HG02642 (cell line): ENCODE results near the gene SLC12A7.

ENCODE experiments used
- ATAC-seq: cut with Tn5 transposase; IDR thresholded peaks from one replicate; pipeline ENCODE4 v1.9.1; 2021; ENCODE audit warnings: mild to moderate bottlenecking; ENCODE audit not compliant: unreplicated experiment, poor library complexity

SLC12A7 gene

DNA sequence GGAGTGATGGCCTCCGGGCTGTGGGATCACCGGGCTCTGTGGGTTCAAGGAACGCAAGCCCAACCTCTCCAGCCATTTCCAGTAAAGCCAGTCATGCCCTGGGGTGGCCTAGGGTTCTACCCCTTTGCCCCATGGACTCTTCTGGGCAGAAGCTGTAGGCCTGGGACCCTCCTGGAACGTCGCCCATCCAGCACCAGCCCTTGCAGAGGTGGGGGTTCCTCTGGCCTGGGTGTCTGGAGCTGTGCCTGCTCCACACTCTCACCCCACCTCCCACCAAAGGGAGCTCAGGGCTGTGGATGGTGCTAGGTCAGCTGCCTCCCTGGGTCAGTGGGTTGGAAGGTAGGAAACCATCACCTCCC is 1.4 kb upstream of the SLC12A7 start:
- ATAC-seq: no peak

DNA sequence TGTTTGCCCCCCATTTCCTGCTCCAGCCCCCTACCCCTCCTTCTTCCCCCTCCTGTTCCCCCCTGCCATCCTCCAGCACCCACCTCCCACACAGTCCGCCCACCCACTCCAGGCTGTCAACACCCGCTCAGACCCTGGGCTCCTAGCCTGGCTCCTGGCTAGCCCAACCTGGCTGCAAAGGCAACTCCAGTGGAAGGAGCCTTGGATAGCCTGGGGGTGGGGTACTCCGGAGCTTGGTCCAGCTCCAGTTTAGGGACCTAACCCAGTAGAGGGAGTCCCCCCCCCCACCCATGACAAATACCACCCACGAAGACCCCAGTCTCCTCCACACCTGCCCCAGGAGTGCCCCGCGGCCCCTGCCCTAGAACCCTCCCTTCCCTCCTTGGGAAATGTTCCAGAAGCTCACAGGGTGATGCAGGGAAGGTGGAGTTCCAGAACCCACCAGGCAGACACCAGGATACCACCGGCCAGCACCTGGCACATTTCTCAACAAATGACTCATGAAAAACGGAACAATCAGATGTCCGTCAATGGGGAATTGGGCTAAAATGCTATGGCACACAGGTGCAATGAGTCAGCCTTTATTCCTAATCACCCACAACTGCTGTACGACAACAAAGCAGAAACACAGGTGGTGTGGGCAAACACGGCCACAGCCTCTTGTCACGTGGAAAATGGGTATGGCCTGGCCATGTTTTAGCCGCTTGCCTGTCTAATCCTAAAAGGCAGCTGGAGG is 901 bp upstream of the SLC12A7 start:
- no peak for ATAC-seq

DNA sequence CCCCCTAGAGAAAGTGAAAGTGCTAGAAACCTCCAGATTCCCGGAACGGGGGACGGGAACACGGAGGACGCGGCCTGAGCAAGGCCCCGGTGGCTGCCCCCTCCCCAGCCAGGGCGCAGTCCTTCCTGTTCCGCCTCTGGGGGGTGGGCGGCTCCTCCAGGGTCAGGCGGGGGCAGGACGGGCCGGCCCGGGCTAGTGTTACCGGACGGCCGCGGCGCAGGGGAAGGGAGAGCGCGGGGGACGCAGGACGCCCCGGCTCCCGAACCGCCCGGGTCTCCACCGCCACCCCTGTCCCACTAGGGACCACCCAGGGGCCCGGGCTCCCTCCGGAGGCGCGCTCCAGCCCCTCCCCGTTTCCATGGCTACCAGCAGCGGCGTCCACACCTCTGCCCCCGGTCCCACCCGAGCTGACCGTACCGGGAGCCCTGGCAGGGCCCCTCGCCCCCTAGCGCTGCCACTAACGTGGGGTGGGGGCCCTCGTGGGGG is 579 bp downstream of the SLC12A7 start:
- ATAC-seq: peak; percentile 29

DNA sequence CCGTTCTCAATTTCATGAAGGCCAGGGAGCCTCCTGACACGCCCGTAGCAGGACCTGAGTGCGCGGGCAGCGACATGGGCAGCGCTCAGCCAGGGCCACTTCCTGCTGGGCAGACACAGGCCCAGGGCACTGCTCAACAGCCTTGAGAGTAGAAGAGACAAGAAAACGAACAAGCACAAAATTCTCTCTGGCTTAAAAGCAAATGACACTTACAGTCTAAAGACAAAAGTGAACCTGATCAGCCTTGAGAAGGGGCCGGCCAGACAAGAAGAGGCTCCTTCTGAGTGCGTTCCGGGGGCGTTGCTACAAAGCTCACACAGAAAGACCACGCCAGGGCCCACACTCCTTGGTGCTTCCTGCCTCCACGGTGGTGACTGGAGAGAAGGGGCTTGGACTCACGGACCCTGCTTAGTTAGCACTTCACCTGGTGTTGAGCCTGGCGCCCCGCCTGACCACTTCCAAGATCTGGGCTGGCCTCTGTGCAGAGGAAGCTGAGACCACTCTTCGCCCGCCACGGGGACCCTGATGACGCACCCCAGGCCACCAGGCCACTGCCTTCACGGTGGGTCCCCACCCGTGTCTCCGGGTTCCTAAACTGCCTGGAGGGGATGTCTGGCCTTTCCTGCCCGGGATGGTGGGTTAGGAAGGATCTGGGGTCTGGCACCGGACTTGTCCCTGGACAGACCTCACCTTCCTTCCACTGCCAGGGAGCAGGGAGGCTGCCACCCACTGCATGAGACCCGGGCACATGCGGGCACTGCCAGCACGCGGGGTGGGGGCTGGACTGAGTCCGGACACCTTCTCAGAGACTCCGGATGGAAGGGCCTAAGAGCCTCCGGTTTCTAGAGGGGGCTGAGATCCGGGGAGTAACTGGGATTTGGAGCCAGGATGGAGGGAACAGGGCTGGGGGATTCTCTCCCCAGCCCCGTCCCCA is 1.3 kb downstream of the SLC12A7 start:
- peak; percentile 14 for ATAC-seq

DNA sequence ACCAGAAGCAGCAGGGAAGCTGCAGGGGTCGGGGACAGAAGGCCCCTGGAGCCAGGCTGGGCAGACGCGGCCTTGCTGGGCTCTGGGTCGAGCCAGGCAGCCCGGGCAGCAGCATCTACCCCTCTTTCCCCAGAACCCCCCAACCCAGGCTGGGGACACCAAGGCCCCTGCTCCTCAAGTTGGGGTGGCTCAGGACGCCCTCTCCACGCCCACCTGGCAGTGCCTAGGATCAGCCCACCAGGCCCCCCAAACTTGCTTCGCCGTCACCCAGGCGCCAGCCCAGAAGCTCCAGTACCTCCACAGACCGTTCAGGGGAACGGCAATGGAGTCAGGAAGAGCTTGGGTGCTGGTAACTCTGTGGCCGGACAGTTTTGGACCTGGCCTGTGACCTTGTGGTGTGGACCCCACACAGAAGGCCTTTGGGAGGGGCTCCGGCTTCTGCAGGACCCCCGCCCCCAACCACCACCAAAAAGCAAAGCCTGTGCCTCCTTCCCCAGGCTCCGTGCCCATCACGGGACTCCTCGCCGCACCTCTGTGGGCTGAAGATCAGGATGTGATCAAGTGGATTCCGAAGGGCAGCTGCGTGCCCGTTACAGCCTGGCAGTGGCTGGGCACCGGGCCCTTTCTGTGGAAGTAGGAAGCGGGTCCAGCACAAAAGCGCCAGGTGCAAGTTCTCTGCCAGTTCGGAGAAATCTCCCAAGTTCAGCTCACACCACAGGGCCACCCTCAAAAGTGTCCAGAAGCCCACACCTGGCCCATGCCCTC is 2.1 kb downstream of the SLC12A7 start:
- no peak for ATAC-seq

DNA sequence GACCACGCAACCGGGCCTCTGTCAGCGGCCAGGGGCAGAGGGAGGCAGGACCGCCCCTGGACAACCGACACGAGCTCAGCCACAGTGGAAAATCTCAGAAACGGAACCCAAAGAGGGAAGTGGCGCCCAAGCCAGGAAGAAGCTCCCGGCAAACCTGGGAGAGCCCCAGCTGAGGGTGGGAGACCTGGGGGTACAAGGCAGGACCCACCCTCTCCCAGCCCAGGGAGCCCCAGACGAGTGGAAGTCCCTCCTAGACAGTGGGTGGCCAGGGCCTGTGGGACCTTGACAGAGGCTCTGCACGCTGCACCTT is 3.0 kb downstream of the SLC12A7 start:
- ATAC-seq: no peak

DNA sequence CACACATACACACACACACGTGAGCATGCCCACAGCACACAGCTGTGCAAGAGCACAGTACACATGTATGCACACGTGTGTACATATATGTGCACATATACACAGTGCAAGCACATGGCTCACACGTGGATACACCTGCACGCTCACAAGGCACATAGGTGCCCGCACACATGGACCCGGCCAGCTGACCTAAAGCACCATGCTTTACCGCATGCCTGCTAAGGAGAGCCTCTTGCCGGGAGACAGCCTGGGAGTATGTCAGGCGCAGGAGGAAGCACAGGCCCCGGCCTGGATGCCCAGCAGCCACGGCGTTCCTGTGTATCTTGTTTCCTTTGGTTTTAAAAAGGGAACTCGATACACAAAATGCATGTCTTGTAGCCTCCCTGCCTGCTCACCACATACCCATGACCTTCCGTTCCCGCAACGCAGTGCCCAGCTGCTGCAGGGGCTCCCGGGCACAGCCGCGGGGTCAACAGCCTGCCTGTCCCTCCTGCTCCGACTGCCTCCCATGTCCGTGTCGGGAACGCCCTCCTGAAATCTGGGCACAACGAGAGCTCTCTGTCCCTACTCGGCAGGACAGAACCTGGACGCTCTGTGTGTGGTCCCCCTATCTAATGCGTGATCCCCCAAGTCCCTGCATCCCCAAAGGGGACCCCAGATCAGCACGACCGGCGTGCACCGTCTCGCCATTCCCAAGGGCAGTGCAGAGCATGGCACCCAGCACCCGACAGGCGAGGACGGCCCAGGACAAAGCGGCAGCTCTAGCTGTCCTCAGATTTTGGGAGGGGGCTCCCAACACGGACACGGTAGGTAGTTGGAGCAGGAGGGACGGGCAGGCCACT is 3.6 kb downstream of the SLC12A7 start:
- ATAC-seq: no peak

DNA sequence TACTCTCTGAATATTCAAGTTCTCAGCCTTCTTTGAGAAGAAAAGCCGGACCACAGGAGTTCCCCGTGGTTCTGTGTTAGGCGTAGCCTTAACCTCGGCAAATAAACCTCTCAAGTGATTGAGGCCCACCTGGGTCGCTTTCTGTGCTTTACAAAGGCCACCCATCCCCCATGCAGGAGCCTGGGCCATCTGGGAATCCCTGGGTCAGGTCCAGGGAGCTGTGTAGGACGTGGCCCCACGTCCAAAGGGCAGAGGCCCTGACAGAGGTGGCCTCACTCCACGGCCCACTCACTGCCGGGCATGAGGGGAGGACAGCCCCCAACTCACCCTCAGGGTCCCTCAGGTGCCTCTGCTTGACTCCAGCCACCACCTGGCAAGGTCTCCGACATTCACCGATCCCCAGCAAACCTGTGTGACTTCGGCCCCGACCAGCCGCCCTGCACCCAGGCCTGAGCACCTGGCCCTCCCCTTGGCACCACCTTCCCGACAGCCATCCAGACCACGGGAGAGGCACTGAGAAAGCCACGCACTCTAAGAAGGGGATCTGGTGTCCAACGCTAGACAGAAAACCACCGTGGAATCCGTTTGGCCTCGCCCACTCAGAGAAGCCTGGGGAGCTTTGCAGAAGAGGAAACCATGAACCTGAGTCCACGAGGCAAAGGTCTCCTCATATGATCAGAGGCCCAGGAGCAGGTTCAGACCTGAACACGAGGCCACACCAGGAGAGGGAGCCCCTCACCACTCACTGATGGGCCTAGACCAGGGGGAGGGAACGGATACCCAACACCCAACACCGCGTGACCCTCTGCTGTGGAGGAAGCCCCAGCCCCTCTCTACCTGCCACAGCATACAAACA is 4.5 kb downstream of the SLC12A7 start:
- ATAC-seq: no peak

DNA sequence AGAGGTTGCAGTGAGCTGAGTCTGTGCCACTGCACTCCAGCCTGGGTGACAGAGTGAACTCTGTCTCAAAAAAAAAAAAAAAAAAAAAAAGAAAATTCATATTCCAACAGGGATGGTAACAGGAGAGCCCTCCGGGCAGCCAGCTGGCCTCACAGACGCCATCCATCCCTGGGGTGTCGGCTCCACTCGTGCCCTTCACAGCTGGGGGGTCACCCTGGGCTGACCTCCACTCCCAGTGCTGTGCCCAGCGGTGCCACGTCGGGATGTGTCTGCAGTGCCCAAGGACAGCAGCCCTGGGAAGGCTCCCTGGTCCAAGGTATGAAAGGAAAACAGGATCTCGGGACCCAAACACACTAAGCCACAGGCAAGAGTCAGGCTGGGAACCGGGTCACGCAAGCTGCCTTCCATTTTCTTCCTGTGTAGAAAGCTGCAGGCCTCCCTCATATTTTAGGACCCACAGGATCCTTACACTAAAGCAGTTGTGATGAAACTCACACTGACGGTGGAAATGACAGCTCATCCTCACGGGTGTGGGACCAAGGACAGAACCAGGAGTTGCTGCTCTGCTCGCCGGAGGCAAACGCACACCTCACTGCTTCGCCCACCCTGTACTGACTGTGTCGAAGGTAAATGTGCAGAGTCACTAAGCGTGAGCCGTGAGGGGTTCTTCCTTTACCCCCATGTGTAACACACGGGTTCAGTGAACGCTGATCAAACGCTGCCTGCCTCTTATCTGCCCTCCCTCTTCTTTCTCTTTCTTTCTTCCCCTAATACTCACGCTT is 5.3 kb downstream of the SLC12A7 start:
- no peak for ATAC-seq

DNA sequence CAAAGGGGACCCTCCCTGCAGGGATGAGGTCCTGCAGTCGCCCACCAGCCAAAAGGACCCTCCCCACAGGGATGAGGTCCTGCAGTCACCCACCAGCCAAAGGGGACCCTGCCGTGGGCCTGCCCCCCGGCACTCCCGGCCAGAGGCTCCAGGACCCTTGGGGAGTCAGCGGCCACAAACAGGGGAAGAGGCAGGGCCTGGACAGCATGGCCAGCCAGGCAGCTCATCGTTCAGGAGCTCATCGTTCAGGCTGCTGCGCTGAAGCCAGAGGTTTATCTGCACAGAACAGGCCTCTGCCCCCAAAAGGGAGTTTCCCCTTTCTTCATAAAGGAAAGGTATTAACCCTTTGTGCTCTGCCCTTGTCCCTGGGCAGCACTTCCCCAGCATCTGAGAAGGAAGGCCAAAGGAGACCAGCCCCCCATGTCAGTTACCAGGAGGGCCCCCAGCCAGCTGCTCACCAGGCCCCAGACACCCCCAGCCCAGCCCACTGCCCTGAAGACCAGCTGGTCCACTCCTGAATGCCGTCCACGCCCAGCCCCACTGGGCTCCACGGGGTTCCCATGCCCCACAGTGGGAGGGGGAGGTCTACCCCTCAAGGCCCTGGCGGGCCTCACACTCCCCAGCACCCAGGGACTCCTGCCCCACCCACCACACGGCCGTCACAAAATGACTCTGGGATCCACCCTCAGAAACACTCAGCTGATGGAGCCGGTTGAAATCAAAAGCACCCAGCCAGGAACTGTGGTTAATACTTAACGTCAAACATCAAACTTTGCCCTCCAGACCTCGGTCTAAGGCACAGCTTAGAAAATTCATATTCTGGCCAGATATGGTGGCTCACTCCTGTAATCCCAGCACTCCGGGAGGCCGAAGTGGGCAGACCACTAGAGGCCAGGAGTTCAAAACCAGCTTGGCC is 6.3 kb downstream of the SLC12A7 start:
- ATAC-seq: peak; percentile 45

DNA sequence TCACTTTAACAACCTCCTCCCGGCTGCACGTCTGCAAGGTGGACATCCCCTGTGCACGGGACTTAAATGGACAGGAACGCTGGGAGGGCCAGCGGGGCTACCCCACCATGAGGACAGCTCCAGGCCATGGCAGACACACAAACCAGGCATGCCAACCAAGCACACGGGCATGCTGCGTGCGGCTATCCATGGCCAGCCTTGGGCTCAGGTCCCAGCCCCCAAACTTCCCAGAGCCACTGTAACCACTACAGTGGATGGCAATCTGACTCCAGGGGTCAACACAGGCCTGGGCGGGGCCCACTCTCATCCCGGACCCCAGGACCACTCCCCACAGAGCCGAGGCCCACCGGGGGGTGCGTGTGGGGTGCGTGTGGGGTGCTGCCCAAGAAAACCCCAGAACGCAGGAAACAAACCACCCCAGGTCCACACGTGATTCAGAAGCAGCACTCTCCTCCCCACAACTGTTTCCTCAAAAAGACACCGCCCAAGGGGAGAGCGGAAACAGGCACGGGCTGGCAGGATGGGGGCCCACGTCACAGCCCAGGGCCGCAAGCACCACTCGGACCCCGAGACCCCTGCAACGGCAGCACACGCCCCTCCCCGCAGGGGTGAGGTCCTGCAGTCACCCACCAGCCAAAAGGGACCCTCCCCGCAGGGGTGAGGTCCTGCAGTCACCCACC is 7.4 kb downstream of the SLC12A7 start:
- peak; percentile 33 for ATAC-seq

DNA sequence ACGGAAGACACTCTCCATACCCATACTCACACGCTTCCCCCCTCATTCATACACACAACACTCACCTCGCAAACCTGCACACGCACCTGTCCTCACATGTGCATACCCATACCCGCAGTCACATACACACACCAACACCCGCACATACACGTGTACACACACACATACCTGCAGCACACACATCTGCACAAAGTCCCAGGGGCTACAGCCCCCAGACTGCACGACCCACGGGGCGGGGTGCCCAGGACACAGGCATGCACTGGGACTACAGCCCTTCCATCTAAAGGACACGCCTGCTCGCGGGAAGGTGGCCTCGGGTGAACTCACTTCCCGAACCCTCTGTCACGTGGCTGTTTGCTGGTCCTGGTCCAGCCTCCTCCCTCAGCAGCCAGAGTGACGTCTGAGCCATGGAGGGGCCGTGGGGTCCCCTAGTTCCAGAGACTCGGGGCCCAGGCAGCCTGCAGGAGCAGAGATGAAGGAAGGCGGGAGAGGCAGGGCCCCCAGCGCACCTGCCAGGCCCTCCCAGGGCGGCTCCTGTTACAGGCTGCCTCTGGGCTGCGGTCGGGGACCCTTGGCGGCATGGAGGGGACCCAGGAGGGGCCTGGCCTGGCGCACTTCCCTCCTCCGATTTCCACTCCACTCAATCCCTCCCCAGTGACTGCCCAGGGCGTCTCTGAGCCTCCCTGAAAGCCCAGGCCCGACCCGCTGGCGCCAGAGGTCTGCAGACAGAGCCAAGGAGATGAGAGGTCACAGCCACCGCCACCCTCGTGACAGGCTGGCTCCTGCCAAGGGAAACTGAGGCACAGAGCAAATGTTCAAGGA is 8.1 kb downstream of the SLC12A7 start:
- ATAC-seq: no peak

DNA sequence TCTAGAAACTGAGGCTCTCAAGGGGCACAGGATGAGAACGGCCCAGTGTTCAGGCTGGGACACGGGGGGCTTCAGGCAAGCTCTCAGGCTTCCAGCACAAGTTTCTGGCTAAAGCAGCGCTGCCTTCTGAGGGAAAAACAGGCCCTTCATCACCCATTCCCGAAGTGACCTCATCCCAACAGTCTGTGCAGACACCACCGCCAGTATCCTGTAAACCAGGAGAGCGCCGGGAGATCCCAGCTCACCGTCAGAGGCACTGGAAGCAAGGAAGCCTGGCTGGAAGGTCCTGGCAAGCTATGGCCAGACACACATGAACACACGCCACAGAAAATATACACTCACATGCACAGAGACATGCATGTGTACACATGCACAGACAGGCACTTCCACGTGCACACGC is 8.8 kb downstream of the SLC12A7 start:
- ATAC-seq: no peak

DNA sequence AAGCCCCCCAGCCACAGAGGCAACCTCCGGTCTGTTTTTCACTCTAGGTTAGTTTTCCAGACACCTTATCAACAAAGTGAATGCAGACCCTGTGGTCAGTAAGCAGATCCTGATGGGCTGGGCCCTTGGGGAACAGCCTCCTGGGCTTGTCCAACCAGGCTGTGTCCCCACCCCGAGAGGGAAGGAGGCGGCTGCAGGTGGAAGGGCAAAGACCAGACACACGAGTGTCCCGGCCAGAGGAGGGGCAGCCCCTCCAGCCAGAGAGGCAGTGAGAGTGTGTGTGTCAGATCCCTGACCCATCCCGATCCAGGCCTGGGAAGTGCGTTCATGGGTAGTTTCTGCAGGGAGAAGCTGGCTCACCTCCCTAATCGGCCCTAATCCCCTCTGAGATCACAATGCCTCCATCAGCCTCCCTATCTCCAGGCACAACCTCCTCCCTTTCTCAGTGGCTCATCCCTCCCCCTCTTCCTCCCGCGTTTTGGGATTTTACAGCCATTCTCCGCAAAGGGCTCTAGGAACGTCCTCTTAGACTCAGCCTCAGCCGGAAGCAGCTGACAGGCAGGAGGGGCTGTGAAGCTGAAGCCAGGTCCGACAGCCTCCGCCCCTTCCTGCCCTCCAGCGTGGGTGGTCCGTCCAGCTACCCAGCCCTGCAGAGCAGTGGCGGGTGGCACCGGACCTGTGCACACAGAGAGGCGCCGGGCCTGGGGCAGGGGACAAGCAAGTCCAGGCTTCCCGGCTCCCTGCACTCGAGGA is 9.7 kb downstream of the SLC12A7 start:
- ATAC-seq: no peak
